ENCODE measurements around the gene CXorf58.
"Not testable (repeated sequence)": the region's sequence is repeated elsewhere in the genome, so short reads cannot be mapped to it uniquely, and the experiment has no call there.

CXorf58 gene, protein sequence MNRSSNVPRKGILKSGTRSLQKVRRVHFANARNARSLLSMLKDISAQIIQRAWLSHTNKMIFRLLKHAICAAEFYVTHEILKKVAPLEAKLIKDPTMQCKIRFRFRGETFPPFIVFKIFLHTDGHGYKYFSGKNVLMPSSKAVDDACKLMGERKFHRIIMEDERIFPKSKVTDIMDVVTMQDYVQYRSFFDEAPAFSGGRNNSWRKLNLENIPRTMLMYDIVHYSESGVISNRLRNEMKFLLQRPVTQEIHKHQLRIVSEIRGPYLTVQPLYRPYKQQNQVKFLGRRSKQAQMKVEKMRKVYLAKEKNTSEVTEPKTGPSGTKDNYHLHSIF

DNA sequence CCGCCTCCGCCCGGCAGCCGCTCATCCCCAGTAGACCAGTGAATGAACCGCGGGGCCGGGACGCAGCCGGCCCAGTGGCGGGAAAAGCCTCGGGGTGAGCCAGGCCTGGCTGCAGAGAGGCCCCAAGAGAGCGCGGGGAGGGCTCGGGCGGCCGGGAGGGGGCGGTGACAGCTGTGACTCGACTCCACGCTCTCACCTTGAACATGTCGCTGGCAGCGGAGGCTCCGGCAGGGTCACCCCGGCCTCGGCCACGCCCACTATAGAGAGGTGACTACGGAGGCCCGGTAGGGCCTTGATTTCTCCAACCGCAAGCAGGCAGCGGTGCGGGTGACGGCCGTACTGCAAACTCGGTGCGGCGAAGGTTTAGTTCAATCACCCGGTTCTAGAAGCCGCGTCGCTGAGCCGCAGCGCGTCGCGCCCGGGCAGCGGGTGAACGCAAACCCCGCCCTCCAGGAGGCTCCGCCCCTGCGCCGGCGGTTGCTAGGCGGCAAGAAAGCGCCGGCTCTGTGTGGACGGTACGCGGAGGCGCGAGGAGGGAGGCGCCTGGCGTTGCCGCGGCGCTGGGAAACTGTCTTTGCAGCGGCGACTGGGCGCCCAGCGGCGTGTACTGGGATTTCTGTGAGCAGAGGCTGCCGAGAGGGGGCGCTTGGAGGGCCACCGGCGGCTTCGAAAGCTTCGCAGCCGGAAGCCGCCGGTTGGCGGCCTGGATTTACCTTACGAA is at the start of gene CXorf58, which contains the start of gene APOO:
CXorf58 (plus strand) TSS at position 509 of the 721 bp plus-strand sequence. CDS start 2,297 bp downstream, outside the sequence.
APOO (minus strand) TSS at position 441 of the 721 bp plus-strand sequence; CDS start at position 205, 236 bp downstream.
- FAIRE-seq: no peak

DNA sequence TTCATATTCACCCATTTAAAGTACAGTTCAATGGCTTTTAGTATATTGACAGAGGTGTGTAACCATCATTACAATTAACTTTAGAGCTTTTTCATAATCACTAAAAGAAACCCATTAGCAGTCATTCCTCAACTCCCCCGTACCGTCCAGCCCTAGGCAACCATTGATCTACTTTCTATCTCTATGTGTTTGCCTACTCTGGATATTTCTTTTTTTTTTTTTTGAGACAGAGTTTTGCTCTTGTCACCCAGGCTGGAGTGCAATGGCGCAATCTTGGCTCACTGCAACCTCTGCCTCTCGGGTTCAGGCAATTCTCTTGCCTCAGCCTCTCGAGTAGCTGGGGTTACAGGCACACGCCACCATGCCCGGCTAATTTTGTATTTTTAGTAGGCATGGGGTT is 48.6 kb upstream of the CXorf58 start:
- FAIRE-seq: not testable (repeated sequence)

DNA sequence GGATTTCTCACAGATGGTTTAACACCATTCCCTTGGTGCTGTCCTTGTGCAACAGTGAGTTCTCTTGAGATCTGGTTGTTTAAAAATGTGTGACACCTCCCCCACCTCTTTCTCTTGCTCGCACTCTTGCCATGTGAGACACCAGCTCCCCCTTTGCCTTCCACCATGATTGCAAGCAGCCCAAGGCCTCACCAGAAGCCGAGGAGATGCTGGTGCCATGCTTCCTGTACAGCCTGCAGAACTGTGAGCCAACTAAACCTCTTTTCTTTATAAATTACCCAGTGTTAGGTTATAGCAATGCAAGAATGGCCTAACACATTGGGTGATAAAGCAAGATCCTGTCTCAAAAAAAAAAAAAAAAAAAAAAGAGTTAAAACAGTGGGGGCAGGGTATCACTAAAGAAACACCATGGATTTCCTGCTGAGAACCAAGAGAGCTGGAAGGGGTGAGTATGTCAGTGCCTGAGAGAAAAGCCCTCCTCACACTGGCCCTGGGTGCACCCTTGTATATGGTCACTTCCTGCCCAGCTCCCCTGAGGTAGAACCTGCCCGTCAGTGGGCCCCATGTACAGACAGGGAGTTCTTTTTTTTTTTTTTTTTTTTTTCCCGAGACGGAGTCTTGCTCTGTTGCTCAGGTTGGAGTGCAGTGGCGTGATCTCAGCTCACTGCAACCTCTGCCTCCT is 46.5 kb upstream of the CXorf58 start:
- FAIRE-seq: no peak

DNA sequence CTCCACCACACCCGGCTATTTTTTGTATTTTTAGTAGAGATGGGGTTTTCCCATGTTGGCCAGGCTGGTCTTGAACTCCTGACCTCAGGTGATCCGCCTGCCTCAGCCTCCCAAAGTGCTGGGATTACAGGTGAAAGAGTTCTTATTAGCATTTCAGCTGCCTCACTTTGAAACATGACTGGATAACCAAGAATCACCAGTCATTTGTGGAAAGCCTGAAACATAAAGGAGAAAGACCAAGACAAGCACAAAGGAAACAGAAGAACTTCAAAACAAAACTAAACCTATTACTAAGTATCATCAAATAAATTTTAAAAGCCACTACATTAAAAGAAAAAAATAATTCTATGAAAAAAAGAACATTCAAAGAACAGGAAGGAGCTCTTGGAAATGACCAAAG is 45.9 kb upstream of the CXorf58 start:
- FAIRE-seq: not testable (repeated sequence)

DNA sequence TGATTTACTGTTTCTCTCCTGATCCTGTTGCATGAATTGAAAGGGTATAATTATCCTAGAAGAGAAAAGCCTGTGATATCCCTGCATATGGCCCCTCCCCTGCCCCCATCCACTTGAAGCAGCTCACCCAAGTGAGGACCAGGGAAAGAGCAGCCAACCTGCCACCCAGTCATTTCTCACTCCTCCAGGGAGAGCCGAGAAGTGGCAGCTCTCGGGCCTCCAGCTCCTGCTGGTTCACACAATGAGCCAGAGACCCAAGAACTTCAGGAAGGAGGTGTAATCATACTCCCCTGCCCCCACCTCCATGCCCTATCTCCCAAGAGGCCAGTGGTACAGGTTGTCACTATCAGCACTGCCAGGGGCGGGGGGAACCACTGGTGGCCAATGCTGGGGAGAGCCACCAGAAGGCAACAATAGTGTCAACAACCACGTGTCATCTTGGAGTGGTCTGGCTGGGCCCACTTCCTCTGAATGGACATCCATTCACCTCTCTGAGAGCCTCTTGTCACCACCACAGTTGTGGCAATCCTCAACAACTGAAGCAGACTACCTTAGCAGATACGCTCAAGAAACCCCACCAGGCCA is 43.0 kb upstream of the CXorf58 start:
- FAIRE-seq: no peak

DNA sequence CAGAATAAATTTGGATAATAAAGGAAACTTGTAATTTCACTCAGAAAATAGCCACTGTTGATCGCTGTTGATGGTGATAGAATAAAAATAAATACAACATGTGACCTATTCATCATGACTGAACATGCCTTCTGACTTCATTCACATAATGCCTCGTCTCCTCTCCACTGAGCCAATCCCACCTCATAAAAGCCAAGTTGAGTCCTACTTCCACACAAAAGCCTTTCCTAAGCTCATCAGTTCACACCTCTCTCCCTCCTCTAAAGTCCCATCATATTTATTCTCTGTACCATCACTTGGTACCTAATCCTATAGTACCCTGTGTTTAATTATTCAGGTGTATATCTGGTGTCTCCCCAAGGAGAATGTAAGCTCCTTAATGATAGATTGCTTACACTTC is 37.8 kb upstream of the CXorf58 start:
- no peak for FAIRE-seq

DNA sequence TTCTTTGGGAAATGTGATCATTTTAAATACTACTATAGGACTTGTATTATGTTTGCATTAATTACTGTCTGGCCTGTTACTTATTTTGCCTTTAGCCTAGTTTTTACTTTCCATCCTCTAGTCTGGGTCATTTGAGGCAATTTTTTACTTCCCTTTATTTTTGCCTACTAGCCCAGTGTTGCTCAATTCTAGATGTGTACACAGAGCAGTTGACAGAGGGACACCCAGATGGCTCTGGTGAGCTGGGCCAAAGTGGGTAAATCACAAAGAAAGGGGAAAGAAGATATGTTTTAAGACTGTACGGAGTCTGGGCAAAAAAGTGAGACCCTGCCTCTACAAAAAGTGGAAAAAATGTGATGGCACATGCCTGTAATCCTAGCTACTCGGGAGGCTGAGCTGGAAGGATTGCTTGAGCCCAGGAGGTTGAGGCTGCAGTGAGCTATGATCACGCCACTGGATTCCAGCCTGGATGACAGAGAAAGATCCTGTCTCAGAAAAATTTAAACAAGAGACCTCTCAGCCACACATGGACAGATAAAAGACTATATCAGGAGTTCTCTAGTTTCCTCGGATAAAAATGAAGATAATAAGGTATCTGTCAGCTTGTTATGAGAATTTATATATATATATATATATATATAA is 35.8 kb upstream of the CXorf58 start:
- FAIRE-seq: no peak

DNA sequence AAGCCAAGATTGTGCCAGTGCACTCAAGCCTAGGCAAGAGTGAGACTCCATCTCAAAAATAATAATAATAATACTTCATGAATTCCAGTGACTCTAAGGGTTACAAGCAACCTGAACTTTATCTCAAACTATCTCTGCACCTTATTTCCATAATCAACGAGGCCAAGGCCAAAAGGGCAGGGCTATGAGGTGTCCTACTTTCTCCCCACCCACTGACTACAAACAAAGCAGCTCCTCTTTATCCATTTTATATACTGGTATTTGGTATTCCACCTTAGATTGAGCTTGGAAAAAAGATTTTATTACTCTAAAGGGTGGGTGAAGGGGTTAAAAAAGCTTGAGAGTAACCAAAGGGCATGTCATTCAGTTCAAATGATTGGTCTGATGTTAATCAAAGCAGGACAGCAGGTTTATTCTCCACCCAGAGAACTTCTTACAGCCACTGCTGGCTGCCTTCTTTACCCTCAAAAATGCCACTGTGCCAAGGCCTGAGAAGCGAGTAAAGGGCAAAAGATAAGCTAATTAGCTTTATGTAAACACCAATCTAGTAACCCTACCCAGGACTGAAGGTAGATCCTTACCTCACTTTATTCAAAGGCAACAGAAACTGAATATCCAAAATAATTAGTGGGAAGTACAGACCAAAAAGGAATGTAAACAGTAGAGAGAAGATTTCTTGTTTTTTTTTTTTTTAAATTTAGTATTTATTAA is 28.3 kb upstream of the CXorf58 start:
- FAIRE-seq: no peak

DNA sequence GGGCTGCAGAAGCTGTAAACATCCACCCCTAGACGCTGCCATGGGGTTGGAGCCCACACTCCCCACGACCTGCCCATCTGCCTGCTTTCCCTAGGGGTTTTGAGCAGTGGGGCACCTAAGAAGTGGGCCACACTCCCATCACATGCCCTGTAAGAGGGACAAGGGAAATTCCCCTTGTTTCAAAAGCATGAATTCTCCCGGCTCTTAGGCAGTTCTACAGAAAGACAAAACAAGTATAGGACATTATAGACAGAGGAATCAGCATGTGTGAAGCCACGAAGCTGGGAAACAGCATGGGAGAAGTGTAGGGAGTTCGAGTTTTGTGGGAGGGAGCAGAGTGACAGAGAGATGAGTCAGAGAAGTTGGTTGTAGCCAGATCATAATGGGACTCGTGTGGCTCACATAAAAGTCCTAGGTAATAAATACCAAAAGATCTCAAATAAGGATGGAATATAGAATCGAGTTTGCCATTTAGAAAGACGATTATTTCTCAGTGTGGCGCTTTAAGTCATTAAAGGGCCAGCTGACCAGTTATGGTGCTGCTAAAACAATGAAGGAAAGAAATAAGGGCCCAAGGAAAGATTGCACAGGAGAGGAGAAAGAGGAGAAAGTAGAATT is 24.0 kb upstream of the CXorf58 start:
- no peak for FAIRE-seq

DNA sequence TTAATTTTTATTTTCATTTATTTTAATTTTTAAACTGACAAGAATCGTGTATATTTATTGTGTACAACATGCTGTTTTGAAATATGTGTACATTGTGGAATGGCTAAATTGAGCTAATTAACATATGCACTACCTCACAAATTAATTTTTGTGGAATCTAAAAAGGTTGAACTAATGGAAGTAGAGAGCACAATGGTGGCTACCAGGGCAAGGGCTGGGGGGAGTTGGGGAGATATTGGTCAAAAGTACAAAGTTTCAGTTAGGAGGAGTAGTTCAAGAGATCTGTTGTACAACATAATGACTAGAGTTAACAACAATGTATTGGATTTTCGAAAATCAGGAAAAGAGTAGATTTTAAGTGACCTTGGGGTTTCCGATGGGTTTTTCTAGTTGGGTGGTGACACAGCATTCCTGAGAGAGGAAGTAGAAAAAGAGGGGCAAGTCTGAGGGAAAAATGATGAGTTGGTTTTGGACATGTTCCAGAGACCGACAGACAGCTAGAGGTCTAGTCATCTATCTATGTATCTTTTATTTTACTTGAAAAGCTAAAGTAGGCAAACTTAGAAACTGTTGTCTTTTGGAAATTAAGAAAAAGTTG is 23.3 kb upstream of the CXorf58 start:
- no peak for FAIRE-seq

DNA sequence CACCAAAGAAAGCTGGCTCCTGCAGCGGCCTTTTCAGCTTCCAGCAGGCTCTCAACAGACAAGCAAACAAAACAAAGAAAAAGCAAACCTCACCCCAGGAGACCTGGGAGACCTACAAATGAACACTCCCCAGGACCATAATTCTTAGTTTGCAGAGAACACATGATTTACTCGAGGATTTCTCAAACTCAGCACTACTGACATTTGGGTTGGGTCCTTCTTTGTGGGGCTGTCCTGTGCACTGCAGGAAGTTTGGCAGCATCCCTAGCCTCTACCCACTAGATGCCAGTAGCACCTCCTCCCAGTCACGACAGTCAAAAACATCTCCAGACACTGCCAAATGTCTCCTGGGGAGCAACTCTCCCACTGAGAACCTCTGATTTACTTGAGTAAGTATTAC is 22.0 kb upstream of the CXorf58 start:
- FAIRE-seq: no peak

DNA sequence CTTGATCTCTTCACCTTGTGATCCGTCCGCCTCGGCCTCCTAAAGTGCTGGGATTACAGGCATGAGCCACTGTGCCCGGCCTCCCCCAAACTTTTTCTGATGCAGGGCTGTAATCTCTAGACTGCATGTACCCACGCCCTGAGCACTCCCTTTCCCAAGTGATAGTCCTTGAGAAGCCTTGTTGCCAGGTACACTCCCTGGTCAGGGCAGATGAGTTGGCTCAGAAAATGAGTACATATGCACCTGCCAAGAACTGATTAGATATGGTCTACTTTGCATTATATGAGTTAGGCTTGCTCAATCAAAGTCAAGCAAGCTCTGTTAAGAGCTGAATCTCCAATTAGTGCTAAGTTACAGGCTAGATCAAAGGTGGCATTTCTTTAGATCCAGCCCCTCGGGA is 20.4 kb upstream of the CXorf58 start:
- FAIRE-seq: no peak

DNA sequence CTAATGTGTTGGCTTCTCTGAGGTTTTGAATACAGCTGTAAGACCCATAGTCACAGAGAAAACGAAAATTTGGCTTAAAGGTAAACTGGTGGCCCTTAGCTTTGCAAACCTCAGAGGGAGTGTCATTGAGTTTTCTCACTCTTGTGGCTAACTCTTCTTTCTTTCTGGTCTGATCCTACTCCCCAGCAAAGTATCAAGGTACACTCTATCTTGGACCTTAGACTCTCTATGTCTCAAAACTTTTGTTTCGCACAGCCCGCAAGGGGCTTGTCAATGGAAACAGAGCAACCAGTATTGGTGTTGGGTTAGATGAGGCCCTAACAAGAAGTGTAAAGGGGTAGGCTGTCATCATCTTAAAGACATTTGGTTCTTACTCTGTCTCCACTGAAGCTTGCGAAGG is 19.9 kb upstream of the CXorf58 start:
- FAIRE-seq: no peak

DNA sequence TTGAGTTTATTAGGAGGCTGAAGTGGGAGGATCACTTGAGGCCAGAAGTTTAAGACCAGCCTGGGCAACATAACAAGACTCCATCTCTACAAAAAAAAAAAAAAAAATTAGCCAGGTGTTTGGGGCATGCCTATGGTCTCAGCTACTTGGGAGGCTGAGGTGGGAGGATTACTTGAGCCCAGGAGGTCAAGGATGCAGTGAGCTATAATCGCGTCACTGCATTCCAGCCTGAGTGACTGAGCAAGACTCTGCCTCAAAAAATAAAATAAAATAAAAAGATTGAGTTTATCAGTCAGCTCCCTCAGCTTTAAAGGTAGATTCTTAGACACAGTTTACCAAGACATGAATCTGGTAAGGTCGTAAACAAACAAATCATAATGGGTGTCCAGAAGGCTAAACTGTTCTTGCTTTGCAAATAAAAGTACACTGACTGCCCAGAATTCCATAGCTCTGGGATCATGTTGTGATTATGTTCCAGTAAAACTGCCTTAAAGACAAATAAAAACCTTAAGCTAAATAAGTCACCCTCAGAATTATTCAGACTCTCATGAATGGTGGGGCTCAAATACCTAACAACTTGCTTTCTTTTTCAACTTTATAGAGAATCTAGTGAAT is 18.8 kb upstream of the CXorf58 start:
- FAIRE-seq: no peak

DNA sequence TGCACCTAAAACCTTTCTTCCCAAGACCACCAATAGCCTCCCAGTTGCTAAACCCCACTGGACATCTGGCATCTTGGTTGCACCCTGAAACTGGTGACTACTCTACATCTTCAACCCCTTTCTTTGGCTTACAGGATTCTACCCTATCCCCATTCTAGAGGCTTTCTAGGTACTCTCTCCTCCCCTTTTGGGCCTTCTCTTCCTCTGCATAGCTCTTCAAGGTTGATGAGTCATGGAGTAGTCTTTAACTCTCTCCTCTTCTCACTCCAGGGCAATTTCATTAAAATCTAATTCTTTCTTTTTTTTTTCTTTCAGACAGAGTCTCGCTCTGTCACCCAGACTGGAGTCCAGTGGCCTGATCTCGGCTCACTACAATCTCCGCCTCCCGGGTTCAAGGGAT is 16.9 kb upstream of the CXorf58 start:
- no peak for FAIRE-seq

DNA sequence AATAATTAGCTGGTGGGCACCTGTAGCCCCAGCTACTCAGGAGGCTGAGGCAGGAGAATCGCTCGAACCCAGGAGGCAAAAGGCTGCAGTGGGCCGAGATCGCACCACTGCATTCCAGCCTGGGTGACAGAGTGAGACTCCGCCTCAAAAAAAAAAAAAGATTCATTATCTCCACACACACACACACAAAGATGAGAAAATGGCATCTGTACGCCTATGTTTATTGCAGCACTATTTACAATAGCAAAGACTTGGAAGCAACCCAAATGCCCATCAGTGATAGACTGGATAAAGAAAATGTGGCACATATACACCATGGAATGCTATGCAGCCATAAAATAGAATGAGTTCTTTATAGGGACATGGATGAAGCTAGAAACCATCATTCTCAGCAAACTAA is 12.8 kb upstream of the CXorf58 start:
- not testable (repeated sequence) for FAIRE-seq

DNA sequence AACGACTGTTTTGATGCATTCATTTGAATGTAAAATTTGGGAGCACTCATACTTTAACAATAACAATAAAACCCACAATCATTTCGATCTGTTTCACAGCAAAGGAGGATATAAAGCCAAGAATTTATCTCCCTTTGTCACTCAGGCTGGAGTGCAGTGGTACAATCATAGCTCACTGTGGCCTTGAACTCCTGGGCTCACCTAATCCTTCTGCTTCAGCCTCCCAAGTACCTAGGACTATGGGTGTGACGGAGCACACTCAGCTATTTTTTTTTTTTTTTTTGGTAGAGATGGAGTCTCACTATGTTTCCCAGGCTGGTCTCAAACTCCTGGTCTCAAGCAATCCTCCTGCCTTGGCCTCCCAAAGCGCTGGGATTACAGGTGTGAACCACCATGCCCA is 11.3 kb upstream of the CXorf58 start:
- not testable (repeated sequence) for FAIRE-seq

DNA sequence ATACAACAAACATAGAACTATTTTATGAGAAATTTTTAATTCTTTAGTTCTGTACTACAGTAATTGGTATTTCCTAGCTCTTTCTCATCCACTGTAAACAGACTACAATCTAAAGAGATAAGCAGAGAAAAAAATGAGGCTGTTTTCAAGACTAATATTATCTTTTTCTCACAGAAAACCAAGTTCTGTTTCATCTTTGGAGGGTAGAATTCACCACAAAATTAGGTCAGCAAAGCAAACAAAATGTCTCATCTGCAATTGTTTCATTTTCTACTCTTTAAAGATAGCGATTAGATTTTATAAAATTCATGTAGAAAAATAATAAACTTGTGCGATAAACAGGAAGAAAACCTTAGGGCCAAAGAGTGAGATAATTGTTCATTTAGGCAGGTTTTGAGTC is 10.8 kb upstream of the CXorf58 start:
- FAIRE-seq: no peak

DNA sequence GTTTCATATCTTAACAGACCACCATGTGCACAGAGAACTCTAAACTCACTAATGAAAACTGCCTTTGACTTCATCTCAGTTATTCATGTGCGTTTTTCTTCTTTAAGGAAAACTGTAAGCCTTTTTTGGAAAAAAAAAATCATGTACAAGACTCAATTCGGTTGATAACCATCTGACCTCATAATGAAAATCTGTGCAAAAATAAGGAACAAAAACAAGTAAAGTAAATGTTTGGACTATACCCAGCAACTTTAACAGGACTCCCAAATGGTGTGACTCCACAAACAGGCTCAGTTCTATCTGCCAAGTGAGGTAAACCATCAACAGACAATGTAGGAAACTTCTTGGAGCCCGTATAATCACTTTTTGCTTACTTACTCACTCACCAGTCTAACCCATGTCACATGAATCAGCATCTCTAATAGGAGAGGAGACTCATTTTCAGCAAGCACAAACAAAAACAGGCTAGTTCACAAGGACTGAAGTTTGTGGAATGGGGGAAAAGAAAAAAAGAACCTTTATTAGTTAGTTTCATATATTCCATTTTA is 9.3 kb upstream of the CXorf58 start:
- FAIRE-seq: no peak

DNA sequence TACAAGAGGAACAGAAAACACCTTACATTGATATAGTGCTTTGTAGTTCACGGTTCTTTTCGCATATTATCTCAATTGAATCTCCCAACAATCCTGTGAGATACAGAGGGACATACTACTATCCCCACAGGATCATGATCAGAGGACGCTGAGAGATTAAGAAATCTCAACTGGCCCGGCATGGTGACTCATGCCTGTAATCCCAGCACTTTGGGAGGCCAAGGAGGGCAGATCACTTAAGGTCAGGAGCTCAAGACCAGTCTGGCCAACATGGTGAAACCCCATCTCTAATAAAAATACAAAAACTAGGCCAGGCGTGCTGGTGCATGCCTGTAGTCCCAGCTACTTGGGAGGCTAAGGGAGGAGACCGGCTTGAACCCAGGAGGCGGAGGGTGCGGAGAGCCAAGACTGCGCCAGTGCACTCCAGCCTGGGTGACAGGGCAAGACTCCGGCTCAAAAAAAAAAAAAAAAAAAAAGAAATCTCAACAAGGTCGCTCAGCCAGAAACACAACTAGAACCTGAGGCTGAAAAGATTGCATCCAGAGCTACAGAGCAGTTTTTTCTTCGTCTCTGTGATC is 7.5 kb upstream of the CXorf58 start:
- FAIRE-seq: no peak

Data from endometrium (tissue), 2 donors.